ENCODE results near the gene FMNL2.

FMNL2 gene

GRCh38 chr2:152489364-152489763 is 154.4 kb downstream of the FMNL2 start:
- in situ Hi-C loops (cut with MboI; ENCODE audit: low sequenced_read_pairs): no loop called here

GRCh38 chr2:152490686-152491455 is 155.9 kb downstream of the FMNL2 start:
- in situ Hi-C loops (cut with MboI; ENCODE audit: low sequenced_read_pairs): no loop called here

GRCh38 chr2:152492131-152492530 is 157.2 kb downstream of the FMNL2 start:
- in situ Hi-C loops (cut with MboI; ENCODE audit: low sequenced_read_pairs): no loop called here

DNA sequence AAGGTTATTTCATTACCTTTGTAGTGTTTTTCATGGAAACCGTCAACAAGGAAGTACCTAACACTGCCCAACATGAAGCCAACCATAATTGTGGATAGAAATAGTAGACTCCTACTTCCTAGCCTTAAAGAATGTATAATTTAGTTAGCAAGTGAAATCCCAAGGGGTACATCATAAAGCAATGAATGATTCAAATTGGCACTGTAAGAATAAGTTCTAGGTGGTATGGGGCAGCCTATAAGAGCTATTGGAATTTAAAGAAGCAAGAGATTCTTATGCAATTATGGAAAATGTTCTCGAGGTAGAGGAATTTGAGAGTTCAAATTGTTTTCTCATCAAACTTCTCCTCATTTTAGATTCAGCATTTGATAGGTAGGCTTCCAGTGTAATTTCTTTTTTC is 157.9 kb downstream of the FMNL2 start:
- in situ Hi-C loops (cut with MboI; ENCODE audit: low sequenced_read_pairs): no loop called here

- in situ Hi-C loops (cut with MboI; ENCODE audit: low sequenced_read_pairs): no loop called here
Observed at GRCh38 chr2:152493417-152493816, 158.4 kb downstream of the FMNL2 start.

DNA sequence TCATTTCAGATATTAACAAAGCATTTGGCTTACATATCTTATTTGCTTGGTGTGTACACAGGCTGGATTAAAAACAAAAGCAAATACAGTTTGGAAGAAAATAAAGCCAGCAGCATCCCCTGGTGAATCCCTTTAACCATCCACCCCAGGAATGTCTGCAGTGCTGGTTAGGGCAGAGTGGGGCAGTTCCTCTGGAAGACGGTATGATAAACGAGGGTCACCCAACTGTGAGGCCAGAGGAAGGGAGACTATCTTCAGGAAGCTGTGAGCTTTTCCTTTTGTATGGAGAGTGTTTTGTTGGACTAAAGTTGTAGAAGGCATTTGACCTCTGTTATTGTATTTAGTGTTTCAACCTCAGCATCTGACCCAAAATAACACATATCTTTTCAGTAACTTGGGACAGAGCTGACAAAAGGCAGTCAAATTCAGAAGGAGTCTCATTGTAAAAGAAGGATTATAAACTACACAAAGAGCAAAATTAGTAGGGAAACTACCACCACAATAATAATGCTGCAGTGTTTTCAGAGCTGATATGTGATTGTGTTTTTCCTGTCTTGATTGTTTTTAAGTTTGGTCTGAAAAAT is 159.1 kb downstream of the FMNL2 start:
- in situ Hi-C loops (cut with MboI; ENCODE audit: low sequenced_read_pairs): no loop called here

DNA sequence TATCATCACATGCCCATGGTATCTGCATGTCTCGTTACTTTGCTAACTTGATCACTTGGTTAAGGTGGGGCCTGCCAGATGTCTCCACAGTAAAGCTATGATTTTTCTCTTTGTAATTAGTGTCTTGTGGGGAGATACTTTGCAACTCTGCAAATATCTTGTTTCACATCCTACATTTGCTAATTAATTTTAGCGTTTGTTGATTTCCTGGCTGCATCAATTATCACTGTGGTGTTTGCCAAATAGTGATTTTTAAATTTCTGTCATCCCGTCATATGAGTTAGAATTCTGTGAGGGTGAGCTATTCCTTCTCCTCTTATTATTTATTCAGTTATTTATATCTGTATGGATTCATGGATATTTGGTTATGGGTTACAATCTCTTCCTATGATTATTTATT is 161.4 kb downstream of the FMNL2 start:
- in situ Hi-C loops (cut with MboI; ENCODE audit: low sequenced_read_pairs): no loop called here

- in situ Hi-C loops (cut with MboI; ENCODE audit: low sequenced_read_pairs): no loop called here
Observed at GRCh38 chr2:152497481-152498052, 162.6 kb downstream of the FMNL2 start.

- in situ Hi-C loops (cut with MboI; ENCODE audit: low sequenced_read_pairs): no loop called here
Observed at GRCh38 chr2:152499331-152499816, 164.4 kb downstream of the FMNL2 start.

GRCh38 chr2:152499896-152500735 is 165.1 kb downstream of the FMNL2 start:
- in situ Hi-C loops (cut with MboI; ENCODE audit: low sequenced_read_pairs): no loop called here

DNA sequence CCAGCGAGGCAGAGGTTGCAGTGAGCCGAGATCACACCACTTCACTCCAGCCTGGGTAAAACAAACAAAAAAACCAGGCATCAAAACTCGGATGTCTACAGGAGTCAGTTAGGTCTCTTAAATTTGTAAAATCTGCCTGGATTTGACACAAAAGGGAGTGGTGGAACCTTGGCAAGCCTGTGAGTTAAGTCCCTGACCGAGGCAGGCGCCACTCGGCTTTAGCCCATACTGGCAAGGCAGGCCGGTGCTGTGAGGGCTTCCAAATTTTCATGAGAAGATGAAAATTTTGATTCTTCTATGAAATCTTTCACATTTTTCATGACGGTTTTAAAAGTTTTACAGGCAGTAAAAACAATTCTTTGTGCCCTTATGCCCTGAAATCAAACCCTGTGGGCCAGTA is 165.8 kb downstream of the FMNL2 start:
- in situ Hi-C loops (cut with MboI; ENCODE audit: low sequenced_read_pairs): no loop called here

- in situ Hi-C loops (cut with MboI; ENCODE audit: low sequenced_read_pairs): no loop called here
Observed at GRCh38 chr2:152501666-152502065, 166.7 kb downstream of the FMNL2 start.

GRCh38 chr2:152504618-152505017 is 169.6 kb downstream of the FMNL2 start:
- in situ Hi-C loops (cut with MboI; ENCODE audit: low sequenced_read_pairs): no loop called here

DNA sequence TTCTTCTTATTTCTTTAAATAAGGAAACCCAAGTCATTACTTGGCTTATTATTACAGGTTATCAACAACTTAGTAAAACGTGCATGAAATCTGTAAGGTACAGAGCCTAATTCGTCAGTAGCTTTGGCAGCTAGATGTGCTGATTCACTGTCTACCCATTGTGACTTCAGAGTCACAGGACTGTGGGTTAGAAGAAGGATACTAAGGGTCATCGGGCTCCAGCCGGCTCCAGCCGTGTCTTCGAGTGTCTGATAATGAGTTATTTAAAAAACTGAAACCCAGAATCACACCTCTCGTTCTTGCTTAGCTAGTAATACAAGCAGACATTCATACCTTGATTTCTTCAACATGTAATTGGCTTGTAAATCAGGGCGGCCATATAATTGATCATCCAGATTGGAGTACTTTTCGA is 170.5 kb downstream of the FMNL2 start:
- in situ Hi-C loops (cut with MboI; ENCODE audit: low sequenced_read_pairs): no loop called here

DNA sequence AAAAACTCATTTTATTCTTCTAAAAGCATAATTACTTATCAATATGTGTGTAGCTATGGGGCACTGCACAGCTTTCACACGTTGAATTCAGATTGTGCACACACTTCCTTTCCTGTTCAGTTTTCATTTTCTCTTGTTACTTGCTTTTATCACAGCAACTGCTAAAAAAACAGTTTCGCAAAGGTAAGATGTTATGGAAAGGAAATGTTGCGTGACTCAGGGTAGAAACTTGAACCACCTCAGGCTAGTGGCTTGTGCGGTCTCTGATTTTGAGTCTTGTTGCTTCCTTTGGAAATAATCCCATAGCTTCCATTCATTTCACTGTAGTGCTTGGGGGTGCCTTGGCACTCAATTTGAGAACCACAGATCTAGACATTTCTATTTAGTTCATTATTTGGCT is 171.9 kb downstream of the FMNL2 start:
- in situ Hi-C loops (cut with MboI; ENCODE audit: low sequenced_read_pairs): no loop called here

- in situ Hi-C loops (cut with MboI; ENCODE audit: low sequenced_read_pairs): no loop called here
Observed at GRCh38 chr2:152507907-152508306, 172.9 kb downstream of the FMNL2 start.

GRCh38 chr2:152508446-152508845 is 173.5 kb downstream of the FMNL2 start:
- in situ Hi-C loops (cut with MboI; ENCODE audit: low sequenced_read_pairs): no loop called here

GRCh38 chr2:152509772-152510491 is 175.0 kb downstream of the FMNL2 start:
- in situ Hi-C loops (cut with MboI; ENCODE audit: low sequenced_read_pairs): no loop called here

GRCh38 chr2:152510621-152511020 is 175.6 kb downstream of the FMNL2 start:
- in situ Hi-C loops (cut with MboI; ENCODE audit: low sequenced_read_pairs): no loop called here

DNA sequence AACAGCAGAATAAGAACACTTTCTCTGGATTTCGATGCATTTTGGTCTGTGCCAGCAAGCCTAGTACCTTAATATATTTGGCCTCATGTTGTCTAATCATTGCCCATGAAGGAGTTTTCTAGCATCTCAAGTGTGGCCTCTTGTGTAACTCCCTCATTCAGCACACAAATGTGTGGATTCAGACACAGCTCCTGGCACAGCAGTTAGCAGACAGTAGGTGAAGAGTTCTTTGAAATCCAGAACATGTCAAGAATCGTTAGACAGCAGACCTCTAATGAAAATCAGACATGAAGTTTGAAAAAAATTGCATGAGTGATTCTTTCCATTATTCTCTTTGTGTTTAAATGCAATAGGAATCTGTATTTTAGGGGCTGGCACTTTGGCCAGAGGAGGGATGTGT is 177.0 kb downstream of the FMNL2 start:
- in situ Hi-C loops (cut with MboI; ENCODE audit: low sequenced_read_pairs): no loop called here

- in situ Hi-C loops (cut with MboI; ENCODE audit: low sequenced_read_pairs): no loop called here
Observed at GRCh38 chr2:152513029-152513428, 178.1 kb downstream of the FMNL2 start.

Data from HL-60/S4 treated with retinoic acid at 250 ng/mL for 4 days and 3 days (cell line).